Epithelial cell of esophagus (primary cell): ENCODE data around the gene CFAP74.

Source experiments
- DNase-seq: peaks from one replicate; pipeline ENCODE4 v3.0.0; 2010; ENCODE audit warnings: low read depth
- H3K4me3 ChIP-seq: 2 replicates; pipeline ENCODE4 v1.5.1; 2011; ENCODE audit warnings: mild to moderate bottlenecking, low read length, control low read depth
- TF ChIP-seq, protein P1 (sequence below): IDR thresholded peaks from 2 replicates; pipeline ENCODE4 v1.5.1; 2011; ENCODE audit warnings: low read depth, mild to moderate bottlenecking, low read length, control low read depth, inconsistent platforms; ENCODE audit not compliant: insufficient read depth; ENCODE audit errors: missing control alignments

Gene CFAP74

DNA sequence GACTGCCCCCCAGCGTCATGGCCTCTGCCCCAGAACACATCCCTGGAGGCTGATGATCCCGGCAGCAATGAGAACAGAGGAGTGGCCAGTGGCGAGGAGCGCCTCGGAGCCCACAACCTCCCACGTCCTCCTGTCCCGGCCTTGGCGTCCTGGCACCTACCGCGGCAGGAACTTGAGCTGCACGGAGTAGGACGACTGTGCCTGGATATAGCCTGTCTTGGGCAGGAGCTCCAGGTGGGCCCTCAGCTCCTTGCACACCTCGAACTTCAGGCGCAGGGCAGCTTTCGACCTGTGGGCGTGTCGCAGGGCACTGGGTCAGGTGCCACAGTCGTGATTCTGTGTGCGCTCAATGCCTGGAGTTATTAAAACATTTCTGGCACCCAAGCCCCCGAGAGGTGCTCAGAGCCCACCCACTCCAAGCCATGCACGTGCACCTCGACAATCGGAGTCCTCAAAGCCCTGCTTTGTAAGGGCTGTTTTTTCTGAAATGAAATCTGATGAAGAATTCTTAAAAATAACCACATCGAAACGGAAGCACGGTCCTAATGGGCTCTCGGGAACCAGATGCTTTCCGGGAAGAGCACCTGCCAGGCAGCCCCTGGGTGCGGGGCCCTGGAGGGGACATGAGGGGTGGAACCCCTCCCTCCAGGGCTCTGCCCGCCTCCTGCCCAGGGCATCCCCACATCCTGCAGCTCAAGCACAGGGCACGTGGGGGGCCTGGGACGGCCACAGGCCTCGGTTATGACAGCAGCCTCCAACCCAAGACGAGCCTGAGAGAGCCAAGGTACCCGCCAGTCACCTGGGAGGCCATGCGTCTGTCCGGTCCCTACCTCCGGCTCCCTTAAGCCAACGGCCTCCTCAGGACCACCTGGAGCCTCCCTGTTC, 61.5 kb downstream of the CFAP74 start:
- no peak for DNase-seq
- TF ChIP-seq, protein P1, sequence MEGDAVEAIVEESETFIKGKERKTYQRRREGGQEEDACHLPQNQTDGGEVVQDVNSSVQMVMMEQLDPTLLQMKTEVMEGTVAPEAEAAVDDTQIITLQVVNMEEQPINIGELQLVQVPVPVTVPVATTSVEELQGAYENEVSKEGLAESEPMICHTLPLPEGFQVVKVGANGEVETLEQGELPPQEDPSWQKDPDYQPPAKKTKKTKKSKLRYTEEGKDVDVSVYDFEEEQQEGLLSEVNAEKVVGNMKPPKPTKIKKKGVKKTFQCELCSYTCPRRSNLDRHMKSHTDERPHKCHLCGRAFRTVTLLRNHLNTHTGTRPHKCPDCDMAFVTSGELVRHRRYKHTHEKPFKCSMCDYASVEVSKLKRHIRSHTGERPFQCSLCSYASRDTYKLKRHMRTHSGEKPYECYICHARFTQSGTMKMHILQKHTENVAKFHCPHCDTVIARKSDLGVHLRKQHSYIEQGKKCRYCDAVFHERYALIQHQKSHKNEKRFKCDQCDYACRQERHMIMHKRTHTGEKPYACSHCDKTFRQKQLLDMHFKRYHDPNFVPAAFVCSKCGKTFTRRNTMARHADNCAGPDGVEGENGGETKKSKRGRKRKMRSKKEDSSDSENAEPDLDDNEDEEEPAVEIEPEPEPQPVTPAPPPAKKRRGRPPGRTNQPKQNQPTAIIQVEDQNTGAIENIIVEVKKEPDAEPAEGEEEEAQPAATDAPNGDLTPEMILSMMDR, result no peak
- no peak overlapping the region for H3K4me3 ChIP-seq

GRCh38 chr1:1941211-1941841, 62.3 kb downstream of the CFAP74 start:
- TF ChIP-seq, protein P1, result no peak
- no peak for DNase-seq
- no peak overlapping the region for H3K4me3 ChIP-seq

DNA sequence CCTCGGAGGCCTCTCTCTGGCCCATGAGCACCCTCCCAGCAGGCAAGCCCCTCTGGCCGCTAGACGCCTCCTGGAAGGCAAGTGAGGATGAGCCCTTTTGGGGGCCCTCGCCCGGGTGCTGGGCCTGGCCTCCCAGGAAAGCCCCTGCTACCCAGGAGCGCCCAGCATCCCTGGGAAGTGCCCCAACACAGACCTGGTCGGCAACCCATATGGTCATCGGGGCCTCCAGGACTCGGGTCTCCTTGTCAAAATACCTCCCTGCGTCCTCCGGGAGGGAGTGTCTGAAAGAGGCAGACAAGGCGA, 63.5 kb downstream of the CFAP74 start:
- no peak for DNase-seq
- TF ChIP-seq, protein P1, result no peak
- no peak overlapping the region for H3K4me3 ChIP-seq

- H3K4me3 ChIP-seq, result no peak overlapping the region
- DNase-seq, result no peak
- TF ChIP-seq, protein P1, result no peak
These were observed 64.1 kb downstream of the CFAP74 start for GRCh38 chr1:1939296-1940122.

GRCh38 chr1:1938613-1939295, 64.8 kb downstream of the CFAP74 start:
- H3K4me3 ChIP-seq, result no peak overlapping the region
- DNase-seq, result no peak

DNA sequence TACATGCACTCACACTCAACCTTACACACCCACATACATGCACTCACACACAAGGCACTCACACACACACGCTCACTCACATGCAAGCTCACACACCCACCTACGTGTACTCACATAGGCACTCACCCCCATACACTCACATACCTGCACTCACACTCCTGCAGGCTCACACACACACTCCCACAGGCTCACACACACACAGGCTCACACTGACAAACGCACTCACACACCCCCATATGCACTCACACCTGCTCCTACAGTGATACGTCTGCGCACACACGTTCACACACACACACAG, 65.4 kb downstream of the CFAP74 start:
- TF ChIP-seq, protein P1, result no peak
- DNase-seq, result no peak
- no peak overlapping the region for H3K4me3 ChIP-seq

More at GRCh38 chr1:1938613-1939295, 64.8 kb downstream of the CFAP74 start:
- TF ChIP-seq, protein P1, result no peak
